DOHH2 (cell line): ENCODE results near the gene SKOR1.

Experiments used
- H3F3A ChIP-seq: fragments of 200-600 bp; sonication (generic), shearing (Covaris generic); 2 replicates; pipeline ENCODE4 v1.6.0; 2016; ENCODE audit warnings: antibody characterized with exemption, mild to moderate bottlenecking; ENCODE audit not compliant: control insufficient read depth, insufficient read depth
- H3K27ac ChIP-seq: fragments of 200-600 bp; sonication (generic); 2 replicates; pipeline ENCODE4 v1.5.1; 2014; ENCODE audit warnings: low read depth, mild to moderate bottlenecking, low read length, moderate library complexity
- H3K27me3 ChIP-seq: fragments of 200-600 bp; sonication (generic); 2 replicates; pipeline ENCODE4 v1.6.1; 2014; ENCODE audit warnings: mild to moderate bottlenecking, low read length, mixed read lengths; ENCODE audit not compliant: control insufficient read depth
- H3K36me3 ChIP-seq: fragments of 200-600 bp; sonication (generic); 2 replicates; pipeline ENCODE4 v1.6.1; 2014; ENCODE audit warnings: mild to moderate bottlenecking, low read length, moderate library complexity, mixed read lengths; ENCODE audit not compliant: control insufficient read depth
- H3K4me1 ChIP-seq: fragments of 200-600 bp; sonication (generic); 2 replicates; pipeline ENCODE4 v1.6.1; 2014; ENCODE audit warnings: mild to moderate bottlenecking, low read length, mixed read lengths; ENCODE audit not compliant: control insufficient read depth
- H3K4me2 ChIP-seq: fragments of 200-600 bp; sonication (generic); 2 replicates; pipeline ENCODE4 v1.6.0; 2014; ENCODE audit warnings: mild to moderate bottlenecking, low read length, moderate library complexity
- H3K4me3 ChIP-seq: fragments of 200-600 bp; sonication (generic); 2 replicates; pipeline ENCODE4 v1.5.1; 2014; ENCODE audit warnings: mild to moderate bottlenecking, low read length, mixed read lengths
- H3K79me2 ChIP-seq: fragments of 200-600 bp; sonication (generic); 2 replicates; pipeline ENCODE4 v1.6.1; 2014; ENCODE audit warnings: mild to moderate bottlenecking, low read length, mixed read lengths; ENCODE audit not compliant: control insufficient read depth
- H3K9me2 ChIP-seq: fragments of 200-600 bp; sonication (generic); replicated peaks from 2 replicates; pipeline ENCODE4 v1.6.1; 2014; ENCODE audit warnings: mild to moderate bottlenecking, low read length, mixed read lengths; ENCODE audit not compliant: control insufficient read depth
- H3K9me3 ChIP-seq: fragments of 200-600 bp; sonication (generic); 2 replicates; pipeline ENCODE4 v1.6.1; 2014; ENCODE audit warnings: antibody characterized with exemption, low read length, mixed read lengths; ENCODE audit not compliant: control insufficient read depth, insufficient read depth
- H4K20me1 ChIP-seq: fragments of 200-600 bp; sonication (generic); 2 replicates; pipeline ENCODE4 v1.6.0; 2014; ENCODE audit warnings: low read depth, mild to moderate bottlenecking, antibody characterized with exemption, low read length, moderate library complexity; ENCODE audit not compliant: control insufficient read depth, insufficient read depth
- EZH2phosphoT487 ChIP-seq: fragments of 200-600 bp; sonication (generic); IDR thresholded peaks from 2 replicates; pipeline ENCODE4 v1.6.1; 2017; ENCODE audit warnings: borderline replicate concordance, mild to moderate bottlenecking, antibody characterized with exemption, low read length, moderate library complexity, mixed read lengths
- TF ChIP-seq, protein P1 (sequence below): fragments of 200-600 bp; sonication (generic); IDR thresholded peaks from one replicate; pipeline ENCODE4 v1.5.1; 2014; ENCODE audit warnings: antibody characterized with exemption, mild to moderate bottlenecking, low read depth, low read length; ENCODE audit not compliant: poor library complexity, severe bottlenecking

Gene SKOR1

DNA sequence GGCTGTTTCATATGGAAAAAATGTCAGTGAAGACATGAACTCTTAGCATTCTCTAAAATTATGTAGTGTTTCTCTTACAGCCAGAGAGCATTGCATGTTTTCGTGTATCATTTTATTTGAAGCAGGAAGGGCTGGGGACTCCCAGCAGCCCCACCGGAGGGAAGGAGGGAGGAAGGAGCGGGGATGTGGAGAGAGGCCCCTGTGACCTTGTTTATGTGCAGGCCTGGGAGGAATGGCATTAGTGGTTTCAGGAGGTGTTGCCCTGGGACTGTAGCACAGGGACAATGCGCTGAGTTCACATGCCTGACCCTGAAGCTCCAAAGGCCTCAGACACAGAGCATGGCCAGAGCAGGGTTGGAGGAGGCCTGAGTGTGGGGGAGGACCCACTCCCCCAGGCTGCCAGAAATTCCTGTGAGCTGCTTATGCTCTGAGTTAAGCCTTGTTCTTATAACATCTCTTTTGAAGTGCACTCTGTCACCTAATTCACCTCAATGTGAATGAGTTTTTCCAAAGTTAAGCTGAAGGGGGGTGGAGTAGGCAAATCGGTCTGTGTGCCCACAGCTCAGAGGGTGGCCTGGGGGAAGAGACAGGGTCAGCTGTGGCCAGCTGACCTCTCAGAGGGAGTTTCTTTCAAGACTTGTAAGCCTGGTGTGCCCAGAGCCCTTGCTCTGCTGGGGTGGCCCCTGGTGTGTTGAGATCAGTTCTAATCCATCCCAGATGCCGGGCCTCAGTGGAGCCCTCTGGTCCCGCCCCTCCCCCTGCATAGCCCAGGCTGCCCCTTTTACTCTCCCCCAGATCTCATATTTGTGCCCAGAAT lies 18.5 kb downstream of the SKOR1 start:
- no peaks in the 10 kb centered on the region for H3K9me3 ChIP-seq
- H3K27ac ChIP-seq: no peak overlapping the region
- H3K36me3 ChIP-seq: peaks cover 2% of the 10 kb centered on the region; the same call in 1 of the 2 replicates
- no peaks in the 10 kb centered on the region for H3F3A ChIP-seq
- H3K4me1 ChIP-seq: peaks cover 29% of the 10 kb centered on the region
- no peaks in the 10 kb centered on the region for H3K9me2 ChIP-seq
- no peaks in the 10 kb centered on the region for H3K79me2 ChIP-seq
- TF ChIP-seq, protein P1, sequence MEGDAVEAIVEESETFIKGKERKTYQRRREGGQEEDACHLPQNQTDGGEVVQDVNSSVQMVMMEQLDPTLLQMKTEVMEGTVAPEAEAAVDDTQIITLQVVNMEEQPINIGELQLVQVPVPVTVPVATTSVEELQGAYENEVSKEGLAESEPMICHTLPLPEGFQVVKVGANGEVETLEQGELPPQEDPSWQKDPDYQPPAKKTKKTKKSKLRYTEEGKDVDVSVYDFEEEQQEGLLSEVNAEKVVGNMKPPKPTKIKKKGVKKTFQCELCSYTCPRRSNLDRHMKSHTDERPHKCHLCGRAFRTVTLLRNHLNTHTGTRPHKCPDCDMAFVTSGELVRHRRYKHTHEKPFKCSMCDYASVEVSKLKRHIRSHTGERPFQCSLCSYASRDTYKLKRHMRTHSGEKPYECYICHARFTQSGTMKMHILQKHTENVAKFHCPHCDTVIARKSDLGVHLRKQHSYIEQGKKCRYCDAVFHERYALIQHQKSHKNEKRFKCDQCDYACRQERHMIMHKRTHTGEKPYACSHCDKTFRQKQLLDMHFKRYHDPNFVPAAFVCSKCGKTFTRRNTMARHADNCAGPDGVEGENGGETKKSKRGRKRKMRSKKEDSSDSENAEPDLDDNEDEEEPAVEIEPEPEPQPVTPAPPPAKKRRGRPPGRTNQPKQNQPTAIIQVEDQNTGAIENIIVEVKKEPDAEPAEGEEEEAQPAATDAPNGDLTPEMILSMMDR: no peak
- no peak for TF ChIP-seq EZH2phosphoT487
- no peak overlapping the region for H3K4me3 ChIP-seq
- H4K20me1 ChIP-seq: no peaks in the 10 kb centered on the region
- H3K4me2 ChIP-seq: no peak overlapping the region
- H3K27me3 ChIP-seq: no peaks in the 10 kb centered on the region

DNA sequence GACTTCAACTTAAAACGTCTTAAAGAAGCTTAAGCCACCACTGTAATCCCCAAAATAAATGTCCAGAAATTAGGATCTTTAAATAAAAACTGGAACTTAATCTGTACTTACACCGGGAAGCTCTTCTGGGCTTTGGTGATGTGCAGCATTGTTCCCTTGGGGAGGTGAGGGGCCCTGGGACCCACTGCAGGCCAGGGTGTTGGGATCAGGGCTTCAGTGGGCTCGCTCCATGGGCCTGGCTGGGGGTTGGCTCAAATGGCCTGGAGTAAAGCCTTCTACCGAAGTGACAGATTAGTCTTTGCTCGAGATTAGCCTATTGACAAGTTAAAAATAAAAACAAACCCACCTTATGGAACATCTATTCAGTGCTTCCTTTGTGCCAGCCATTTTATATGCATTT lies 20.7 kb downstream of the SKOR1 start:
- no peak overlapping the region for H3K4me2 ChIP-seq
- H3K9me2 ChIP-seq: no peaks in the 10 kb centered on the region
- peaks cover 4% of the 10 kb centered on the region; the same call in 1 of the 2 replicates for H3F3A ChIP-seq
- H3K36me3 ChIP-seq: no peaks in the 10 kb centered on the region
- TF ChIP-seq, protein P1: no peak
- TF ChIP-seq EZH2phosphoT487: no peak
- no peaks in the 10 kb centered on the region for H3K79me2 ChIP-seq
- H3K27me3 ChIP-seq: no peaks in the 10 kb centered on the region
- peaks cover 42% of the 10 kb centered on the region for H3K4me1 ChIP-seq
- H3K4me3 ChIP-seq: no peak overlapping the region
- no peaks in the 10 kb centered on the region for H4K20me1 ChIP-seq
- no peak overlapping the region for H3K27ac ChIP-seq
- peaks cover 4% of the 10 kb centered on the region; the same call in 1 of the 2 replicates for H3K9me3 ChIP-seq

DNA sequence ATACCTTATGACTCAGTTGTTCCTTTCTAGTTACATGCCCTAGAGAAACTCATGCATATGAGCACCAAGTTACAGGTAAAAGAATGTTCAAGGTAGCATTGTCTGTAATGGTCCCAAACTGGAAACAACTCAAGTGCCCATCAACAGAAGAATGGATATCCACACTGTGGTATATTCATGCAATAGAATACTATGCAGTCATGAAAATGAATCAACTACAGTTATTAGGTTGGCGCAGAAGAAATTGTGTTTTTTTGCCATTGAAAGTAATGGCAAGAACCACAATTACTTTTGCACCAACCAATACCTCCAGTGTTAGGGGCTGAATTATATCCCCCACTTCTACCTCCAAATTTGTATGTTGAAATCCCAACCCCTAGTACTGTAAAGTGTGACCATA lies 24.2 kb downstream of the SKOR1 start:
- no peak overlapping the region for H3K4me3 ChIP-seq
- no peak overlapping the region for H3K27ac ChIP-seq
- no peaks in the 10 kb centered on the region for H3K27me3 ChIP-seq
- no peaks in the 10 kb centered on the region for H3K9me2 ChIP-seq
- H3F3A ChIP-seq: peaks cover 7% of the 10 kb centered on the region; the same call in 1 of the 2 replicates
- H4K20me1 ChIP-seq: no peaks in the 10 kb centered on the region
- no peaks in the 10 kb centered on the region for H3K36me3 ChIP-seq
- H3K4me1 ChIP-seq: peaks cover 69% of the 10 kb centered on the region
- no peak overlapping the region for H3K4me2 ChIP-seq
- no peak for TF ChIP-seq EZH2phosphoT487
- TF ChIP-seq, protein P1: no peak
- no peaks in the 10 kb centered on the region for H3K79me2 ChIP-seq
- peaks cover 4% of the 10 kb centered on the region; the same call in 1 of the 2 replicates for H3K9me3 ChIP-seq
